Activated naive CD8-positive, alpha-beta T cell (primary cell): ENCODE results near the gene PBX3.

Experiments
- H3K27ac Mint-ChIP-seq: one replicate; pipeline ENCODE4 v1.8.0; 2021; ENCODE audit warnings: mixed read lengths
- H3K27me3 Mint-ChIP-seq: one replicate; pipeline ENCODE4 v1.8.0; 2021; ENCODE audit warnings: mixed read lengths
- H3K36me3 Mint-ChIP-seq: one replicate; pipeline ENCODE4 v1.8.0; 2021; ENCODE audit warnings: mixed read lengths
- H3K4me1 Mint-ChIP-seq: one replicate; pipeline ENCODE4 v1.8.0; 2021; ENCODE audit warnings: low read depth, mixed read lengths
- H3K4me3 Mint-ChIP-seq: one replicate; pipeline ENCODE4 v1.8.0; 2021; ENCODE audit warnings: mild to moderate bottlenecking, mixed read lengths
- H3K9me3 Mint-ChIP-seq: one replicate; pipeline ENCODE4 v1.8.0; 2021; ENCODE audit warnings: low read depth, mixed read lengths

Gene PBX3

GRCh38 chr9:125747053-125747764, at the start of gene PBX3:
Gene PBX3, plus strand, starts transcription at chr9:125747373.
- H3K27me3 Mint-ChIP-seq, result no peaks in the 10 kb centered on the region
- peak within 1 kb of the TSS; percentile 95 for H3K27ac Mint-ChIP-seq
- peaks cover 28% of the 10 kb centered on the region for H3K4me1 Mint-ChIP-seq
- H3K36me3 Mint-ChIP-seq, result no peaks in the 10 kb centered on the region
- peak within 1 kb of the TSS; percentile 93 for H3K4me3 Mint-ChIP-seq
- H3K9me3 Mint-ChIP-seq, result no peaks in the 10 kb centered on the region

GRCh38 chr9:125699870-125700269, 47.3 kb upstream of the PBX3 start:
- peaks cover 61% of the 10 kb centered on the region for H3K4me1 Mint-ChIP-seq
- H3K36me3 Mint-ChIP-seq, result peaks cover 5% of the 10 kb centered on the region
- H3K9me3 Mint-ChIP-seq, result no peaks in the 10 kb centered on the region
- H3K4me3 Mint-ChIP-seq, result no peak overlapping the region
- H3K27ac Mint-ChIP-seq, result no peak overlapping the region
- H3K27me3 Mint-ChIP-seq, result no peaks in the 10 kb centered on the region

GRCh38 chr9:125700791-125701190, 46.4 kb upstream of the PBX3 start:
- Mint-ChIP-seq H3K9me3 (no peaks in the 10 kb centered on the region), H3K27me3 (no peaks in the 10 kb centered on the region), H3K4me1 (peaks cover 67% of the 10 kb centered on the region), H3K36me3 (peaks cover 10% of the 10 kb centered on the region), H3K4me3 (peak overlapping the region; percentile 46), H3K27ac (peak overlapping the region; percentile 74)

GRCh38 chr9:125701351-125701750, 45.8 kb upstream of the PBX3 start:
- H3K27ac Mint-ChIP-seq, result peak overlapping the region; percentile 77
- peaks cover 72% of the 10 kb centered on the region for H3K4me1 Mint-ChIP-seq
- peak overlapping the region; percentile 23 for H3K4me3 Mint-ChIP-seq
- H3K9me3 Mint-ChIP-seq, result no peaks in the 10 kb centered on the region
- H3K36me3 Mint-ChIP-seq, result peaks cover 10% of the 10 kb centered on the region
- no peaks in the 10 kb centered on the region for H3K27me3 Mint-ChIP-seq

GRCh38 chr9:125703662-125704061, 43.5 kb upstream of the PBX3 start:
- Mint-ChIP-seq H3K9me3 (no peaks in the 10 kb centered on the region), H3K4me3 (no peak overlapping the region), H3K27me3 (no peaks in the 10 kb centered on the region), H3K4me1 (peaks cover 64% of the 10 kb centered on the region), H3K36me3 (peaks cover 10% of the 10 kb centered on the region), H3K27ac (no peak overlapping the region)

GRCh38 chr9:125705893-125706292, 41.3 kb upstream of the PBX3 start:
- Mint-ChIP-seq H3K4me3 (peak overlapping the region; percentile 86), H3K9me3 (no peaks in the 10 kb centered on the region), H3K4me1 (peaks cover 48% of the 10 kb centered on the region), H3K27ac (peak overlapping the region; percentile 79), H3K36me3 (peaks cover 10% of the 10 kb centered on the region), H3K27me3 (peaks cover 3% of the 10 kb centered on the region)

GRCh38 chr9:125706651-125707471, 40.3 kb upstream of the PBX3 start, which contains the start of gene MAPKAP1:
Gene MAPKAP1, minus strand, starts transcription at chr9:125707208. Its CDS starts 34,634 bp downstream, at chr9:125672574.
- H3K36me3 Mint-ChIP-seq, result peaks cover 6% of the 10 kb centered on the region
- H3K27ac Mint-ChIP-seq, result peak within 1 kb of the TSS; percentile 88
- no peaks in the 10 kb centered on the region for H3K9me3 Mint-ChIP-seq
- H3K4me3 Mint-ChIP-seq, result peak within 1 kb of the TSS; percentile 86
- H3K27me3 Mint-ChIP-seq, result peaks cover 3% of the 10 kb centered on the region
- H3K4me1 Mint-ChIP-seq, result peaks cover 40% of the 10 kb centered on the region

GRCh38 chr9:125707472-125707804, 39.7 kb upstream of the PBX3 start:
- peaks cover 5% of the 10 kb centered on the region for H3K36me3 Mint-ChIP-seq
- no peaks in the 10 kb centered on the region for H3K9me3 Mint-ChIP-seq
- peaks cover 3% of the 10 kb centered on the region for H3K27me3 Mint-ChIP-seq
- peaks cover 38% of the 10 kb centered on the region for H3K4me1 Mint-ChIP-seq
- peak overlapping the region; percentile 88 for H3K27ac Mint-ChIP-seq
- peak overlapping the region; percentile 86 for H3K4me3 Mint-ChIP-seq

- H3K4me1 Mint-ChIP-seq, result no peaks in the 10 kb centered on the region
- H3K27me3 Mint-ChIP-seq, result no peaks in the 10 kb centered on the region
- no peak overlapping the region for H3K4me3 Mint-ChIP-seq
- no peaks in the 10 kb centered on the region for H3K36me3 Mint-ChIP-seq
- H3K27ac Mint-ChIP-seq, result no peak overlapping the region
- no peaks in the 10 kb centered on the region for H3K9me3 Mint-ChIP-seq
Measured at GRCh38 chr9:125726456-125727132, 20.6 kb upstream of the PBX3 start.

GRCh38 chr9:125730168-125730567, 17.0 kb upstream of the PBX3 start:
- Mint-ChIP-seq H3K27ac (no peak overlapping the region), H3K4me1 (no peaks in the 10 kb centered on the region), H3K4me3 (no peak overlapping the region), H3K27me3 (no peaks in the 10 kb centered on the region), H3K9me3 (no peaks in the 10 kb centered on the region), H3K36me3 (no peaks in the 10 kb centered on the region)

- no peak overlapping the region for H3K27ac Mint-ChIP-seq
- no peaks in the 10 kb centered on the region for H3K4me1 Mint-ChIP-seq
- no peaks in the 10 kb centered on the region for H3K27me3 Mint-ChIP-seq
- H3K9me3 Mint-ChIP-seq, result no peaks in the 10 kb centered on the region
- H3K36me3 Mint-ChIP-seq, result no peaks in the 10 kb centered on the region
- no peak overlapping the region for H3K4me3 Mint-ChIP-seq
Measured at GRCh38 chr9:125732562-125732961, 14.6 kb upstream of the PBX3 start.

GRCh38 chr9:125739436-125739835, 7.7 kb upstream of the PBX3 start:
- Mint-ChIP-seq H3K27me3 (peaks cover 4% of the 10 kb centered on the region), H3K27ac (no peak overlapping the region), H3K4me1 (no peaks in the 10 kb centered on the region), H3K9me3 (no peaks in the 10 kb centered on the region), H3K4me3 (no peak overlapping the region), H3K36me3 (no peaks in the 10 kb centered on the region)

GRCh38 chr9:125742657-125743056, 4.5 kb upstream of the PBX3 start:
- H3K27ac Mint-ChIP-seq, result no peak overlapping the region
- no peaks in the 10 kb centered on the region for H3K9me3 Mint-ChIP-seq
- H3K4me1 Mint-ChIP-seq, result peaks cover 6% of the 10 kb centered on the region
- no peaks in the 10 kb centered on the region for H3K36me3 Mint-ChIP-seq
- peaks cover 3% of the 10 kb centered on the region for H3K27me3 Mint-ChIP-seq
- no peak overlapping the region for H3K4me3 Mint-ChIP-seq

- Mint-ChIP-seq H3K27ac (no peak overlapping the region), H3K9me3 (no peaks in the 10 kb centered on the region), H3K36me3 (no peaks in the 10 kb centered on the region), H3K27me3 (no peaks in the 10 kb centered on the region), H3K4me3 (no peak overlapping the region), H3K4me1 (peaks cover 10% of the 10 kb centered on the region)
Measured at GRCh38 chr9:125743682-125744428, 3.3 kb upstream of the PBX3 start.
